ENCODE results near the gene HS2ST1.
"Not testable (repeated sequence)": the region's sequence is repeated elsewhere in the genome, so short reads cannot be mapped to it uniquely, and the experiment has no call there.

The HS2ST1 gene

DNA sequence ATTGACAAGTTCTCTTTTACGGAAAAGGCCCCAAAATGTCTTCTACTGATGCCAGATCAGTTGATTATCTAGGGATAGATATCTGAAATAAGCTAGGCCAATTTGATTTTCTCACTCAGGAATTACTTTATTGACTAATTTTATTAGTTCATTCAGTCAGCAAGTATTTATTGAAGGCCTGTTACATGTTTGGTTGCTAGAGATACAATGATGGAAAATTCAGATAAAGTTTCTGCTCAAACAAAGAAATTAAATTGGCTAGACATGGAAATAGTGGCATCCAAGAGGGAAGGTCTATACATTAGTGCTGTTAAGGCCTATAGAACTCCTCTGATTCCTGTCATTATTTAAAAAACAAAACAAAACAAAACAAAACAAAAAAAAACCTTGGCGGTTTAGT, 56.5 kb downstream of the HS2ST1 start:
- H3K36me3 ChIP-seq (ENCODE audit: control insufficient read depth, insufficient read depth, low read length) = no peaks in the 10 kb centered on the region
- no peaks in the 10 kb centered on the region for H3K27me3 ChIP-seq (ENCODE audit: control insufficient read depth, insufficient read depth, low read length)
- H3K9me3 ChIP-seq (ENCODE audit: control insufficient read depth, insufficient read depth, low read depth, low read length) = no peaks in the 10 kb centered on the region
- no peak overlapping the region for H3K4me3 ChIP-seq (ENCODE audit: low read depth, low read length)
- peaks cover 7% of the 10 kb centered on the region; the same call in 1 of the 2 replicates for H3K4me1 ChIP-seq (ENCODE audit: control insufficient read depth, insufficient read depth, low read length)
- H3K9ac ChIP-seq (ENCODE audit: low read length) = no peak overlapping the region
- H3K27ac ChIP-seq (ENCODE audit: low read depth, low read length) = no peak overlapping the region

DNA sequence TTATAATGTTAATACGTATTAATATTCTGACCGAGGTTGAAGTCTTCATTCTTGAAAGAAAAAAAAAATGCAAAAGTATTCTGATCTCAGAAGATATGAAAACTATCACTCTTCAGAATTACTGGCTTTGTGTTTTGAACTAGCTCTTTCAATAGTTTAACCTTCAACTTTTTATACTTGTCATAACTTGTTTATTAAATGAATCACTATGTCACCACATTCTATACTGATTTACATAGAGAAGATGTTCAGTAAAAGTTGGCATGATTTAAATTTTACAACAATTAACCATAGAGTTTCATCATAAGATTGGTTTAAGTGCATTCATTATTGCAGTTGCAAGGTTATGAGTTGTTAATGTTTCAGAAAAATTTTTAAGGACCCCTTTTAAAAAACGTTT, 57.3 kb downstream of the HS2ST1 start:
- Histone ChIP-seq H3K36me3 (ENCODE audit: control insufficient read depth, insufficient read depth, low read length) (no peaks in the 10 kb centered on the region), H3K9ac (ENCODE audit: low read length) (no peak overlapping the region), H3K27ac (ENCODE audit: low read depth, low read length) (no peak overlapping the region), H3K9me3 (ENCODE audit: control insufficient read depth, insufficient read depth, low read depth, low read length) (no peaks in the 10 kb centered on the region), H3K27me3 (ENCODE audit: control insufficient read depth, insufficient read depth, low read length) (no peaks in the 10 kb centered on the region), H3K4me1 (ENCODE audit: control insufficient read depth, insufficient read depth, low read length) (peaks cover 10% of the 10 kb centered on the region; the same call in 1 of the 2 replicates), H3K4me3 (ENCODE audit: low read depth, low read length) (no peak overlapping the region)

DNA sequence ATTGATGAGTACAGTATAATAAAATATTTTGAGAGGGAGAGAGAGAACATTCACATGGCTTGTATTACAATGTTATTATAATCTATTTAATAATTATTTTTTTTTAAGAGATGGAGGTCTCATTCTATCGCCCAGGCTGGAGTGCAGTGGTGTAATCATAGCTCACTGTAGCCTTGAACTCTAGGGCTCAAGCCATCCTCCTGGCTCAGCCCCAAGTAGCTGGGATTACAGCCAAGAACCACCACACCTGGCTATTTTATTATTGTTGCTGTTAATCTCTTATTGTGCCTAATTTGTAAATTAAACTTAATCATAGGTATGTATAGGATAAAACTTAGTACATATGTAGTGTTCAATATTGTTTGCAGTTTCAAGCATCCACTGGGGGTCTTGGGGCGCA, 57.8 kb downstream of the HS2ST1 start:
- Histone ChIP-seq H3K27ac (ENCODE audit: low read depth, low read length) (no peak overlapping the region), H3K9me3 (ENCODE audit: control insufficient read depth, insufficient read depth, low read depth, low read length) (no peaks in the 10 kb centered on the region), H3K36me3 (ENCODE audit: control insufficient read depth, insufficient read depth, low read length) (no peaks in the 10 kb centered on the region), H3K4me3 (ENCODE audit: low read depth, low read length) (no peak overlapping the region), H3K4me1 (ENCODE audit: control insufficient read depth, insufficient read depth, low read length) (peaks cover 10% of the 10 kb centered on the region; the same call in 1 of the 2 replicates), H3K9ac (ENCODE audit: low read length) (no peak overlapping the region), H3K27me3 (ENCODE audit: control insufficient read depth, insufficient read depth, low read length) (no peaks in the 10 kb centered on the region)

DNA sequence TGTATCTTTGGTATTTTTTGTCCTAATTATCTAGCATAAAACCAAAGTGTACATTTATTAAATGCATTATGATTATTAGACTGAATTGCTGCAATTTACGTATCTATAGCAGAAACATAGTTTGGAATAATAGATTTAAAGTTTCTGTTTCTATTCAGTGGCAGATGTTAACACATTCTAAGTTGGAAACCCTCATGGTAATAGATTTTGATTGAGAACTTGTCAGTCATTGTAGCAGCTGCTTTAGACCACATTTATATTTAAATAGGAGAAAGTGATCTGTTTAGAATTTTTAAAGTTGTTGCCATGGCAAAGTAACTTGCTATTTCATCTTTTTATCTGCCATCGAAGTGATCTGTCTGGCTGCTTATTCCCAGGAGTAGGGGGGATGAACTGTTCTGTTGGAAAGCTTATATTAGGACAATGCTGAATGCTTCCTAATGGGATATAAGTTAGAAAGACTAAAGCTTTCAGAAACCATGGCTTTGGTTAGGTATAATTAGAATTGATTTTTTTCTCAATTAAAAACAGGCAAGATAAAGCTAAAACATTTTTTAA, 61.6 kb downstream of the HS2ST1 start:
- H3K36me3 ChIP-seq (ENCODE audit: control insufficient read depth, insufficient read depth, low read length) = no peaks in the 10 kb centered on the region

DNA sequence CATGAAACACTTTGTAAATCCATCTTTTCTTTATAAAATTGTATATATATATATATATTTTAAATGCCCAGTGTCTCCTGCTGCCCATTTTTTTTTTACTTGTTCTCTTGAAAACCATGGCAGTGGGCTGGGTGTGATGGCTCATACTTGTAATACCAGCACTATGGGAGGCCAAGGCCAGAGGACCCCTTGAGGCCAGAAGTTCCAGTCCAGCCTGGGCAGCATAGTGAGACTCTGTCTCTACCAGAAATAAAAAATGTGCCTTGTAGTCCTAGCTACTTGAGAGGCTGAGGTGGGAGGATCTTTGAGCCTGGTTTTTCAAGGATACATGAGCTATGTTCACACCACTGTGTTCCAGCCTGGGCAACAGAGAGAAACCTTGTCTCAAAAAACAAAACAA, 62.2 kb downstream of the HS2ST1 start:
- Histone ChIP-seq H3K4me1 (ENCODE audit: control insufficient read depth, insufficient read depth, low read length) (peaks cover 10% of the 10 kb centered on the region; the same call in 1 of the 2 replicates), H3K9ac (ENCODE audit: low read length) (no peak overlapping the region), H3K9me3 (ENCODE audit: control insufficient read depth, insufficient read depth, low read depth, low read length) (no peaks in the 10 kb centered on the region)

More for the DNA sequence above, 61.6 kb downstream of the HS2ST1 start:
- Histone ChIP-seq H3K4me3 (ENCODE audit: low read depth, low read length) (no peak overlapping the region), H3K4me1 (ENCODE audit: control insufficient read depth, insufficient read depth, low read length) (peaks cover 10% of the 10 kb centered on the region; the same call in 1 of the 2 replicates), H3K9ac (ENCODE audit: low read length) (no peak overlapping the region), H3K27ac (ENCODE audit: low read depth, low read length) (no peak overlapping the region; the same call in 1 of the 2 replicates), H3K9me3 (ENCODE audit: control insufficient read depth, insufficient read depth, low read depth, low read length) (no peaks in the 10 kb centered on the region), H3K27me3 (ENCODE audit: control insufficient read depth, insufficient read depth, low read length) (no peaks in the 10 kb centered on the region)

DNA sequence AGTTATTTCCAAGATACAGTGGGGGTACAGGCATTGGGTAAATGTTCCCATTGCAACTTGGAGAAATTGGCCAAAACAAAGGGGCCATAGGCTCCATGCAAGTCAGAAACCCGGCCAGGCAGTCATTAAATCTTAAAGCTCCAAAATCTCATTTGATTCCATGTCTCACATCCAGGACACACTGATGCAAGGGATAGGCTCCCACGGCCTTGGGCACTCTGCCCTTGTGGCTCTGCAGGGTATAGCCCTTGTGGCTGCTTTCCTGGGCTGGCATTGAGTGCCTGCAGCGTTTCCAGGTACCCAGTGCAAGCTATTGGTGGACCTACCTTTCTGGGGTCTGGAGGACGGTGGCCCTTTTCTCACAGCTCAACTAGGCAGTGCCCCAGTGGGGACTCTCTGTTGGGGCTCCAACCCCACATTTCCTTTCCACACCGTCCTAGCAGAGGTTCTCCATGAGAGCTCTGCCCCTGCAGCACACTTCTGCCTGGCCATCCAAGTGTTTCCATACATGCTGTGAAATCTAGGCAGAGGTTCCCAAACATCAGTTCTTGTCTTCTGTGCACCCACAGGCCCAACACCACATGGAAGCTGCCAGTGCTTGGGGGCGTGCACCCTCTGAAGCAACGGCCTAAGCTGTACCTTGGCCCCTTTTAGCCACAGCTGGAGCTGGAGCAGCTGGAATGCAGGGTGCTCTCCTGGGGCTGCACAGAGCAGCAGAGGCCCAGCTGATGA, 67.2 kb downstream of the HS2ST1 start:
- Histone ChIP-seq H3K27me3 (ENCODE audit: control insufficient read depth, insufficient read depth, low read length) (no peaks in the 10 kb centered on the region), H3K36me3 (ENCODE audit: control insufficient read depth, insufficient read depth, low read length) (no peaks in the 10 kb centered on the region), H3K4me1 (ENCODE audit: control insufficient read depth, insufficient read depth, low read length) (no peaks in the 10 kb centered on the region), H3K9ac (ENCODE audit: low read length) (no peak overlapping the region), H3K27ac (ENCODE audit: low read depth, low read length) (no peak overlapping the region), H3K9me3 (ENCODE audit: control insufficient read depth, insufficient read depth, low read depth, low read length) (no peaks in the 10 kb centered on the region), H3K4me3 (ENCODE audit: low read depth, low read length) (no peak overlapping the region)

More for the DNA sequence above, 62.2 kb downstream of the HS2ST1 start:
- no peaks in the 10 kb centered on the region for H3K36me3 ChIP-seq (ENCODE audit: control insufficient read depth, insufficient read depth, low read length)
- H3K27ac ChIP-seq (ENCODE audit: low read depth, low read length) = no peak overlapping the region
- H3K4me3 ChIP-seq (ENCODE audit: low read depth, low read length) = no peak overlapping the region
- H3K27me3 ChIP-seq (ENCODE audit: control insufficient read depth, insufficient read depth, low read length) = no peaks in the 10 kb centered on the region

DNA sequence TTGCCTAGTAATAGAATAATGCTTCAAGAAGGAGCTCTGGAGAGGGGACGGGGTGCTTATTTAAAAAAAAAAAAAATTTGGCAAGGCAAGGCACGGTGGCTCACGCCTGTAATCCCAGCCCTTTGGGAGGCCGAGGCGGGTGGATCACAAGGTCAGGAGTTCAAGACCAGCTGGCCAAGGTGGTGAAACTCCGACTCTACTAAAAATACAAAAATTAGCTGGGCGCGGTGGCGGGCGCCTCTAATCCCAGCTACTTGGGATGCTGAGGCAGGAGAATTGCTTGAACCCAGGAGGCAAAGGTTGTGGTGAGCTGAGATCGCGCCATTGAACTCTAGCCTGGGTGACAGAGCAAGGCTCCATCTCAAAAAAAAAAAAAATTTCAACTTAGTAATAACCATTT, 69.2 kb downstream of the HS2ST1 start:
- not testable (repeated sequence) for H3K4me3 ChIP-seq (ENCODE audit: low read depth, low read length); H3K9ac ChIP-seq (ENCODE audit: low read length); H3K9me3 ChIP-seq (ENCODE audit: control insufficient read depth, insufficient read depth, low read depth, low read length); H3K36me3 ChIP-seq (ENCODE audit: control insufficient read depth, insufficient read depth, low read length); H3K27me3 ChIP-seq (ENCODE audit: control insufficient read depth, insufficient read depth, low read length); H3K27ac ChIP-seq (ENCODE audit: low read depth, low read length); H3K4me1 ChIP-seq (ENCODE audit: control insufficient read depth, insufficient read depth, low read length)

DNA sequence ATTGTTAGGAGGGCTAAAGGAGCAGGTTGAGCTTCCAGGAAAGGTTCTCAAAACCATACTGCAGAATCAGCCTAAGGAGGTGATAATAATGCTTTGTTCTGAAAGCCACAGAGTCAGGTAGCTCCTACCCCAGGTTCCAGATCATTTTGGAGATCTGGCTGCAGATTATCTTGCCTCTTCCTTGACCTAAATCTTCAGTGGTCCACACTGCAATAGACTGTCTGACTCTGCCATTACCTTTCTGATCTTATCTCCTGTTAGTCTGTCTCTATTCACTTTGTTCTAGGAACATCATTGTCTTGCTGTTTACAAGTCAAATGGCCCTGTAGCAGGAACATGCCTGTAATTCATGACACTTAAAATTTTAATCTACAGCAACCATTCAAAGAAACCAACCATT, 73.0 kb downstream of the HS2ST1 start:
- no peaks in the 10 kb centered on the region for H3K9me3 ChIP-seq (ENCODE audit: control insufficient read depth, insufficient read depth, low read depth, low read length)

DNA sequence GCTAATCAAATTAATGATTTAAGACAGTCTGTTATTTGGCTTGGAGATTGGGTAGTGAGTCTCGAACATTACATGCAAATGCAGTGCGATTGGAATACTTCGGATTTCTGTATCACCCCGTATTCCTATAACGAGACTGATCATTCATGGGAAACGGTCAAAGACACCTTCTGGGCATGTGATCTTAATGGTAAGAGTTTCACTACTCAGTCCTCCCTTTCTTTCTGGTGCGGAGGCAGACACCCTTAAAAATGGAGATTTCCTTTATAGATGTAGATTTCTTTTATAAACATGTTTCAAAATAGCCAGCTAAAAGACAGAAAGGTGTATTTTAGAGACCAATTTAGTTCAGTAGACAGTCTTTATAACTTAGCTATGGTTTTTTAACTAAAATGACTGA, 74.4 kb downstream of the HS2ST1 start:
- Histone ChIP-seq H3K27ac (ENCODE audit: low read depth, low read length) (no peak overlapping the region), H3K36me3 (ENCODE audit: control insufficient read depth, insufficient read depth, low read length) (no peaks in the 10 kb centered on the region), H3K9ac (ENCODE audit: low read length) (no peak overlapping the region), H3K4me3 (ENCODE audit: low read depth, low read length) (no peak overlapping the region), H3K4me1 (ENCODE audit: control insufficient read depth, insufficient read depth, low read length) (peaks cover 10% of the 10 kb centered on the region; the same call in 1 of the 2 replicates), H3K9me3 (ENCODE audit: control insufficient read depth, insufficient read depth, low read depth, low read length) (no peaks in the 10 kb centered on the region), H3K27me3 (ENCODE audit: control insufficient read depth, insufficient read depth, low read length) (no peaks in the 10 kb centered on the region)

More for the DNA sequence above, 73.0 kb downstream of the HS2ST1 start:
- Histone ChIP-seq H3K27me3 (ENCODE audit: control insufficient read depth, insufficient read depth, low read length) (no peaks in the 10 kb centered on the region), H3K4me1 (ENCODE audit: control insufficient read depth, insufficient read depth, low read length) (peaks cover 5% of the 10 kb centered on the region; the same call in 1 of the 2 replicates), H3K4me3 (ENCODE audit: low read depth, low read length) (no peak overlapping the region), H3K36me3 (ENCODE audit: control insufficient read depth, insufficient read depth, low read length) (no peaks in the 10 kb centered on the region), H3K27ac (ENCODE audit: low read depth, low read length) (no peak overlapping the region), H3K9ac (ENCODE audit: low read length) (no peak overlapping the region)

DNA sequence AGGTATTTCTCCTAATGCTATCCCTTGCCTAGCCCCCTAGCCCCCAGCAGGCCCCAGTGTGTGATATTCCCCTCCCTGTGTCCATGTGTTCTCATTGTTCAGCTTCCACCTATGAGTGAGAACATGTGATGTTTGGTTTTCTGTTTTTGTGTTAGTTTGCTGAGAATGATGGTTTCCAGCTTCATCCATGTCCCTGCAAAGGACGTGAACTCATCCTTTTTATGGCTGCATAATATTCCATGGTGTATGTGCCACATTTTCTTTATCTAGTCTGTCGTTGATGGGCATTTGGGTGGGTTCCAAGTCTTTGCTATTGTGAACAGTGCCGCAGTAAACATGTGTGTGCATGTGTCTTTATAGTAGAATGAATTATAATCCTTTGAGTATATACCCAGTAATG, 75.3 kb downstream of the HS2ST1 start:
- not testable (repeated sequence) for H3K9ac ChIP-seq (ENCODE audit: low read length); H3K4me3 ChIP-seq (ENCODE audit: low read depth, low read length); H3K27me3 ChIP-seq (ENCODE audit: control insufficient read depth, insufficient read depth, low read length); H3K36me3 ChIP-seq (ENCODE audit: control insufficient read depth, insufficient read depth, low read length); H3K9me3 ChIP-seq (ENCODE audit: control insufficient read depth, insufficient read depth, low read depth, low read length); H3K27ac ChIP-seq (ENCODE audit: low read depth, low read length)
- peaks cover 11% of the 10 kb centered on the region; the same call in 1 of the 2 replicates for H3K4me1 ChIP-seq (ENCODE audit: control insufficient read depth, insufficient read depth, low read length)

DNA sequence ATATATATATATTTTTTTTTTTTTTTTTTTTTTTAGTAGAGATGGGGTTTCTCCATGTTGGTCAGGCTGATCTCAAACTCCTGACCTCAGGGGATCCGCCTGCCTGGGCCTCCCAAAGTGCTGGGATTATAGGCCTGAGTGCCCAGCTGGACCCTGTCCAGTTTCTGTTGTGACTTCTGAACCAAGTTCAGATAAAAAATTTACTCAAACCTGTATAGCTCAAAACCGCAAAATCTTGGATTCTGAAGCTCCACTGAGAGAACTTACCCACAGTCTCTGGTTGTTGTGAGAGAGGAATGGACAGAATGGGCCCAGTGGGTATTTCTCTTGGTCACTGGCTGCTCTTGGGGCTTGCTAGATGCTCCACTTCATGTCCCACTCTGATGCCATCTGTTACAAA, 76.4 kb downstream of the HS2ST1 start:
- H3K9ac ChIP-seq (ENCODE audit: low read length) = no peak overlapping the region
- H3K36me3 ChIP-seq (ENCODE audit: control insufficient read depth, insufficient read depth, low read length) = no peaks in the 10 kb centered on the region
- H3K27ac ChIP-seq (ENCODE audit: low read depth, low read length) = no peak overlapping the region
- H3K9me3 ChIP-seq (ENCODE audit: control insufficient read depth, insufficient read depth, low read depth, low read length) = no peaks in the 10 kb centered on the region
- no peak overlapping the region for H3K4me3 ChIP-seq (ENCODE audit: low read depth, low read length)
- H3K27me3 ChIP-seq (ENCODE audit: control insufficient read depth, insufficient read depth, low read length) = no peaks in the 10 kb centered on the region
- peaks cover 11% of the 10 kb centered on the region; the same call in 1 of the 2 replicates for H3K4me1 ChIP-seq (ENCODE audit: control insufficient read depth, insufficient read depth, low read length)

All from HUES6 (cell line).